HUDEP-2 (cell line): Measurements from ENCODE around the gene ADRB2.
"Not testable (repeated sequence)": the region's sequence is repeated elsewhere in the genome, so short reads cannot be mapped to it uniquely, and the experiment has no call there.

Source experiments
- DNase-seq, 76 experiments: peaks; one replicate each; lab custom pipeline; 2025; ENCODE audit not compliant: unreplicated experiment in 76 of 76; lab: John Stamatoyannopoulos, UW

Gene ADRB2

GRCh38 chr5:148850836-148851235 is 24.4 kb downstream of the ADRB2 start:
- no peak for DNase-seq

- no peak for DNase-seq
Measured at GRCh38 chr5:148853868-148854267, 27.5 kb downstream of the ADRB2 start.

GRCh38 chr5:148855249-148856008 is 29.0 kb downstream of the ADRB2 start:
- no peak for DNase-seq

GRCh38 chr5:148856009-148856367 is 29.6 kb downstream of the ADRB2 start:
- DNase-seq, result no peak

GRCh38 chr5:148856424-148856823 is 30.0 kb downstream of the ADRB2 start:
- DNase-seq, result no peak

- DNase-seq, result no peak
Measured at GRCh38 chr5:148857474-148857873, 31.1 kb downstream of the ADRB2 start.

- no peak for DNase-seq
Measured at GRCh38 chr5:148858106-148858505, 31.7 kb downstream of the ADRB2 start.

- no peak for DNase-seq
Measured at GRCh38 chr5:148858547-148858946, 32.1 kb downstream of the ADRB2 start.

- DNase-seq, result no peak
Measured at GRCh38 chr5:148859703-148860102, 33.3 kb downstream of the ADRB2 start.

GRCh38 chr5:148860599-148860998 is 34.2 kb downstream of the ADRB2 start:
- no peak for DNase-seq

GRCh38 chr5:148861088-148861487 is 34.7 kb downstream of the ADRB2 start:
- no peak for DNase-seq

GRCh38 chr5:148861696-148862095 is 35.3 kb downstream of the ADRB2 start:
- no peak for DNase-seq

- DNase-seq, result no peak
Measured at GRCh38 chr5:148864113-148864841, 37.9 kb downstream of the ADRB2 start.

- no peak for DNase-seq
Measured at GRCh38 chr5:148866024-148866423, 39.6 kb downstream of the ADRB2 start.

- DNase-seq, result no peak
Measured at GRCh38 chr5:148873120-148873519, 46.7 kb downstream of the ADRB2 start.

GRCh38 chr5:148873690-148874485 is 47.5 kb downstream of the ADRB2 start:
- DNase-seq, result no peak

- DNase-seq, result peak in 2 of 76 experiments; percentile 5 to 7
Measured at GRCh38 chr5:148875205-148875875, 48.9 kb downstream of the ADRB2 start.

- not testable (repeated sequence) for DNase-seq
Measured at GRCh38 chr5:148877436-148877835, 51.0 kb downstream of the ADRB2 start.
